ENCODE results near the gene PKHD1.

DNA sequence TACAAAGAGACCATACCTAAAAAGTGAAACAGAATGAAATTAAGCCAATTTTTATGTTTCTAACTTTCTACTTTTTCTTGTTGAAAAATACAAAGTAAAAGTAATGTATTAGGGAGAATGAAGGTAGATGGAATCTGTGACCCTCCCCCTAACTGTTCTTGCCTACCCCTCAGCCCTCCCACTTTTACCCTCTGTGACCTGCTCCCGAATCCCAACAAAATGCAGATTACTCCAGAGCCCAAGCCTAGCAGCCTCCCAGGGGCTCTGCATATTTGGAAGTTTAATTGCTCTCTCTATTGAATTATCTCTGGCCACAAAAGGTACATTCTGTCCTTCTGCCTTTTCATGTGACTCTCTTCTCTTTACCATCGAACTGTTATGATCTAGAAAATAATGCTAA, 201.5 kb downstream of the PKHD1 start:
- TF ChIP-seq, protein P1, sequence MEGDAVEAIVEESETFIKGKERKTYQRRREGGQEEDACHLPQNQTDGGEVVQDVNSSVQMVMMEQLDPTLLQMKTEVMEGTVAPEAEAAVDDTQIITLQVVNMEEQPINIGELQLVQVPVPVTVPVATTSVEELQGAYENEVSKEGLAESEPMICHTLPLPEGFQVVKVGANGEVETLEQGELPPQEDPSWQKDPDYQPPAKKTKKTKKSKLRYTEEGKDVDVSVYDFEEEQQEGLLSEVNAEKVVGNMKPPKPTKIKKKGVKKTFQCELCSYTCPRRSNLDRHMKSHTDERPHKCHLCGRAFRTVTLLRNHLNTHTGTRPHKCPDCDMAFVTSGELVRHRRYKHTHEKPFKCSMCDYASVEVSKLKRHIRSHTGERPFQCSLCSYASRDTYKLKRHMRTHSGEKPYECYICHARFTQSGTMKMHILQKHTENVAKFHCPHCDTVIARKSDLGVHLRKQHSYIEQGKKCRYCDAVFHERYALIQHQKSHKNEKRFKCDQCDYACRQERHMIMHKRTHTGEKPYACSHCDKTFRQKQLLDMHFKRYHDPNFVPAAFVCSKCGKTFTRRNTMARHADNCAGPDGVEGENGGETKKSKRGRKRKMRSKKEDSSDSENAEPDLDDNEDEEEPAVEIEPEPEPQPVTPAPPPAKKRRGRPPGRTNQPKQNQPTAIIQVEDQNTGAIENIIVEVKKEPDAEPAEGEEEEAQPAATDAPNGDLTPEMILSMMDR (conservative IDR thresholded peaks at IDR 0.05; ENCODE audit: low read depth, low read length) = no peak
- no peak for TF ChIP-seq EZH2 (IDR thresholded peaks at IDR 0.05; ENCODE audit: low read length, unreplicated experiment)
